ENCODE measurements around the gene MBD5. TPM values are rescaled to one million over a fixed set of nuclear protein-coding genes. Genes with fewer than 3 reads are reported as not detected.

Gene MBD5
- total and polyA plus RNA-seq, 4 donors, result 2.0 to 15.9 (median 9.5) TPM

GRCh38 chr2:148221166-148221565, 200.3 kb downstream of the MBD5 start:
- 96% methylated on average over 4 of the region's 4 CpGs for WGBS
- no peaks in the 10 kb centered on the region for H3K36me3 ChIP-seq (ENCODE audit: control insufficient read depth in 4 of 4, insufficient read depth in 3 of 4, low read depth in 1 of 4, low read length in 3 of 4)
- peaks cover 0 to 6% (median 0%) of the 10 kb centered on the region in 4 donors for H3K9me3 ChIP-seq (ENCODE audit: control insufficient read depth in 4 of 4, low read length in 3 of 4)
- DNase-seq (ENCODE audit: low spot score), result no peak
- H3K27ac ChIP-seq (ENCODE audit: low read depth in 1 of 2, low read length in 2 of 2), result no peak overlapping the region
- no peaks in the 10 kb centered on the region for H3K4me1 ChIP-seq (ENCODE audit: control insufficient read depth in 4 of 4, insufficient read depth in 4 of 4, low read length in 3 of 4)
- H3K4me3 ChIP-seq (ENCODE audit: low read depth in 1 of 3, low read length in 3 of 3), result no peak overlapping the region
- H3K9ac ChIP-seq (ENCODE audit: low read depth in 1 of 2, low read length in 2 of 2), result no peak overlapping the region
- no peaks in the 10 kb centered on the region for H3K27me3 ChIP-seq (ENCODE audit: control insufficient read depth in 4 of 4, insufficient read depth in 4 of 4, low read length in 3 of 4)
- TF ChIP-seq FOXA1 (IDR thresholded peaks at IDR 0.05) (no peak), GABPA (IDR thresholded peaks at IDR 0.05 in 1 of 2, conservative IDR thresholded peaks at IDR 0.05 in 1 of 2) (no peak), EGR1 (IDR thresholded peaks at IDR 0.05; ENCODE audit: low read depth in 2 of 2) (no peak), HNF4A (conservative IDR thresholded peaks at IDR 0.05) (no peak), FOXA2 (IDR thresholded peaks at IDR 0.05) (no peak), JUND (IDR thresholded peaks at IDR 0.05) (no peak), NR2F2 (IDR thresholded peaks at IDR 0.05) (no peak), ZBTB33 (IDR thresholded peaks at IDR 0.05) (no peak), MAX (IDR thresholded peaks at IDR 0.05) (no peak), SP1 (IDR thresholded peaks at IDR 0.05) (no peak), ATF3 (IDR thresholded peaks at IDR 0.05) (no peak), HNF4G (IDR thresholded peaks at IDR 0.05) (no peak), RAD21 (IDR thresholded peaks at IDR 0.05) (no peak)
- TF ChIP-seq, protein P1, sequence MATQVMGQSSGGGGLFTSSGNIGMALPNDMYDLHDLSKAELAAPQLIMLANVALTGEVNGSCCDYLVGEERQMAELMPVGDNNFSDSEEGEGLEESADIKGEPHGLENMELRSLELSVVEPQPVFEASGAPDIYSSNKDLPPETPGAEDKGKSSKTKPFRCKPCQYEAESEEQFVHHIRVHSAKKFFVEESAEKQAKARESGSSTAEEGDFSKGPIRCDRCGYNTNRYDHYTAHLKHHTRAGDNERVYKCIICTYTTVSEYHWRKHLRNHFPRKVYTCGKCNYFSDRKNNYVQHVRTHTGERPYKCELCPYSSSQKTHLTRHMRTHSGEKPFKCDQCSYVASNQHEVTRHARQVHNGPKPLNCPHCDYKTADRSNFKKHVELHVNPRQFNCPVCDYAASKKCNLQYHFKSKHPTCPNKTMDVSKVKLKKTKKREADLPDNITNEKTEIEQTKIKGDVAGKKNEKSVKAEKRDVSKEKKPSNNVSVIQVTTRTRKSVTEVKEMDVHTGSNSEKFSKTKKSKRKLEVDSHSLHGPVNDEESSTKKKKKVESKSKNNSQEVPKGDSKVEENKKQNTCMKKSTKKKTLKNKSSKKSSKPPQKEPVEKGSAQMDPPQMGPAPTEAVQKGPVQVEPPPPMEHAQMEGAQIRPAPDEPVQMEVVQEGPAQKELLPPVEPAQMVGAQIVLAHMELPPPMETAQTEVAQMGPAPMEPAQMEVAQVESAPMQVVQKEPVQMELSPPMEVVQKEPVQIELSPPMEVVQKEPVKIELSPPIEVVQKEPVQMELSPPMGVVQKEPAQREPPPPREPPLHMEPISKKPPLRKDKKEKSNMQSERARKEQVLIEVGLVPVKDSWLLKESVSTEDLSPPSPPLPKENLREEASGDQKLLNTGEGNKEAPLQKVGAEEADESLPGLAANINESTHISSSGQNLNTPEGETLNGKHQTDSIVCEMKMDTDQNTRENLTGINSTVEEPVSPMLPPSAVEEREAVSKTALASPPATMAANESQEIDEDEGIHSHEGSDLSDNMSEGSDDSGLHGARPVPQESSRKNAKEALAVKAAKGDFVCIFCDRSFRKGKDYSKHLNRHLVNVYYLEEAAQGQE (IDR thresholded peaks at IDR 0.05), result no peak

DNA sequence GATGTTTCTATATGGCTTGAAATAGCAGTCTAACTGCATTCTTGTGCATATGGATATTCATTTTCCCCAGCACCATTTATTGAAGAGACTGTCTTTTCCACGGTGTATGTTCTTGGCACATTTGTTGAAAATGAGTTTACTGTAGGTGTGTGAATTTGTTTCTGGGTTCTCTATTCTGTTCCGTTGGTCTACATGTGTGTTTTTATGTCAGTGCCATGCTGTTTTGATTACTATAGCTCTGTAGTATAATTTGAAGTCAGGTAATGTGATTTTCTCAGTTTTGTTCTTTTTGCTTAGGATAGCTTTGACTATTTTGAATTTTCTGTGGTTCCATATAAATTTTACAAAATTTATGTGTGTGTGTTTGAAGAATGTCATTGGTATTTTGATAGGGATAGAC, 201.0 kb downstream of the MBD5 start:
- Histone ChIP-seq H3K36me3 (ENCODE audit: control insufficient read depth in 4 of 4, insufficient read depth in 3 of 4, low read depth in 1 of 4, low read length in 3 of 4) (no peaks in the 10 kb centered on the region), H3K9me3 (ENCODE audit: control insufficient read depth in 4 of 4, low read length in 3 of 4) (peaks cover 0 to 6% (median 0%) of the 10 kb centered on the region in 4 donors), H3K27me3 (ENCODE audit: control insufficient read depth in 4 of 4, insufficient read depth in 4 of 4, low read length in 3 of 4) (no peaks in the 10 kb centered on the region), H3K4me1 (ENCODE audit: control insufficient read depth in 4 of 4, insufficient read depth in 4 of 4, low read length in 3 of 4) (no peaks in the 10 kb centered on the region), H3K9ac (ENCODE audit: low read depth in 1 of 2, low read length in 2 of 2) (no peak overlapping the region), H3K4me3 (ENCODE audit: low read depth in 1 of 3, low read length in 3 of 3) (no peak overlapping the region), H3K27ac (ENCODE audit: low read depth in 1 of 2, low read length in 2 of 2) (no peak overlapping the region)
- WGBS, result 99% methylated on average over 2 of the region's 2 CpGs
- no peak for DNase-seq (ENCODE audit: low spot score)
- TF ChIP-seq YY1 (IDR thresholded peaks at IDR 0.05), result no peak
- TF ChIP-seq HNF4A (conservative IDR thresholded peaks at IDR 0.05), result no peak
- no peak for TF ChIP-seq EGR1 (IDR thresholded peaks at IDR 0.05; ENCODE audit: low read depth in 2 of 2)
- TF ChIP-seq GABPA (IDR thresholded peaks at IDR 0.05 in 1 of 2, conservative IDR thresholded peaks at IDR 0.05 in 1 of 2), result no peak
- TF ChIP-seq, protein P1 (IDR thresholded peaks at IDR 0.05), result no peak
- TF ChIP-seq ZBTB33 (IDR thresholded peaks at IDR 0.05), result no peak
- TF ChIP-seq, protein P2, sequence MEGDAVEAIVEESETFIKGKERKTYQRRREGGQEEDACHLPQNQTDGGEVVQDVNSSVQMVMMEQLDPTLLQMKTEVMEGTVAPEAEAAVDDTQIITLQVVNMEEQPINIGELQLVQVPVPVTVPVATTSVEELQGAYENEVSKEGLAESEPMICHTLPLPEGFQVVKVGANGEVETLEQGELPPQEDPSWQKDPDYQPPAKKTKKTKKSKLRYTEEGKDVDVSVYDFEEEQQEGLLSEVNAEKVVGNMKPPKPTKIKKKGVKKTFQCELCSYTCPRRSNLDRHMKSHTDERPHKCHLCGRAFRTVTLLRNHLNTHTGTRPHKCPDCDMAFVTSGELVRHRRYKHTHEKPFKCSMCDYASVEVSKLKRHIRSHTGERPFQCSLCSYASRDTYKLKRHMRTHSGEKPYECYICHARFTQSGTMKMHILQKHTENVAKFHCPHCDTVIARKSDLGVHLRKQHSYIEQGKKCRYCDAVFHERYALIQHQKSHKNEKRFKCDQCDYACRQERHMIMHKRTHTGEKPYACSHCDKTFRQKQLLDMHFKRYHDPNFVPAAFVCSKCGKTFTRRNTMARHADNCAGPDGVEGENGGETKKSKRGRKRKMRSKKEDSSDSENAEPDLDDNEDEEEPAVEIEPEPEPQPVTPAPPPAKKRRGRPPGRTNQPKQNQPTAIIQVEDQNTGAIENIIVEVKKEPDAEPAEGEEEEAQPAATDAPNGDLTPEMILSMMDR (IDR thresholded peaks at IDR 0.05; ENCODE audit: low read depth, low read length, missing input control), result no peak
- TF ChIP-seq MAX (IDR thresholded peaks at IDR 0.05), result no peak
- no peak for TF ChIP-seq RXRA (IDR thresholded peaks at IDR 0.05)
- no peak for TF ChIP-seq RAD21 (IDR thresholded peaks at IDR 0.05)
- TF ChIP-seq JUND (IDR thresholded peaks at IDR 0.05), result no peak
- no peak for TF ChIP-seq HNF4G (IDR thresholded peaks at IDR 0.05)
- TF ChIP-seq FOXA2 (IDR thresholded peaks at IDR 0.05), result no peak
- TF ChIP-seq ATF3 (IDR thresholded peaks at IDR 0.05), result no peak

Data from liver (tissue), 9 donors.